ENCODE data around the gene BRAP.
"Not testable (repeated sequence)": the region's sequence is repeated elsewhere in the genome, so short reads cannot be mapped to it uniquely, and the experiment has no call there.

The BRAP gene

DNA sequence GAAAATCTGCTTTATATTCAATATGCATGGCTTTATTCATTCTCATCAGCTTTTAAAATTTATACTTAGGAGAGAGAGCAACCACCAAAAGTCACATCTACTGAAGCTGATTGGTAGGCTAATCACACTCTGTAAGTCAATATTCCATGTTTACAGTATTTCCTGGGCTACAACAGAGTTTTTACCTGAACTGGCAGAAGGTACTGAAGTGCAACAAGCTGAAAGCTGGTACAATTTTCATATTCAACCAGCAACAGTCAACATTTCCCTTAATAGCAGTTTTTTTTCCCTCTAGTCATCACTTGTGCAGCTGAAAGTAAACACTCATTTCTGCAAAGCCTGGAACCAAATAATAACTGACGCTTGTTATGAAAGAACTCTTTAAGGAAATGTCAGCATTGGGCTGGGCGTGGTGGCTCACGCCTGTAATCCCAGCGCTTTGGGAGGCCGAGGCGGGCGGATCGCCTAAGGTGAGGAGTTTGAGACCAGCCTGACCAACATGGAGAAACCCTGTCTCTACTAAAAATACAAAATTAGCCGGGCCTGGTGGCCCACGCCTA is 12.9 kb downstream of the BRAP start:
- no peak for DNase-seq

DNA sequence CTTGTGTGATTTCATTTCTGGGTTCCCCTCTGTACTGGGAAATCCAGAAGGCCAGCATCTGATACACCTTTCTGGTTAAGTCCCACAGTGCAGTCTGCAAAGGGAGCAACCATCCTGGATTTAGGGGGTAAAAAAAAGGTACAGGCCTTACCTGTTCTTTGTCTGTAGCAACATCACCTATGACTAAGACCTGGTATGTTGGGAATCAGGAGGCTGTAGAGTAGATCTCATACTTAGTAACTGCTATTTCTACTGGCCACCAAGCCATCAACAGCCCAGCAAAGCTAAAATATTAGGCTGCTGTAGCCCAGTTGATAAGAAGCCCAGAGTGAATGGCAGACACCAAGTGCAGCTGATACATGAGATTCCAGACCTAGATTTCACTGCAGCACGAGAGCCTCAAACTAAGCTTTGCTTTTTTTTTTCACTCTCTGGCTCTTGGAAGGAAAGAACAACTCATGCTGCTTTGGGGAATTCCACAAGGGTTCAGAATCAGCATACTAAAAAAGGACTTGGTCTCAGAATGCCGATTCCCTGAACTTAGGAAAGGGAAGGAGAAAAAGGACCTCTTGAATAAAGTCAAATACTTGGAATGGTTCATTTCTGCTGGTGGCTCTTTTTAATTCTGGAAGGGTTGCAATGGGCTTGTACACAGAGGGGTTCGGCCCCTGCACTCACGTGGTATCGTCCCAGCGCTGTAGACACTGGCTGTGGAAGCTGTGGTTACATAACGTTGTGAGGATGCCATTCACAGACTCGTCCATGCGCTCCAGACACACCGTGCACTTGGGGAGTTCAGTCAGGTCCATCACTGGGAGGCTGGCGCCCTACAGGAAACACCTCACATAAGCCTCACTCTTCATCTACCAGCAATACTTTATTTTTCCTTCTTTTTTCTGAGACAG is 20.5 kb downstream of the BRAP start:
- DNase-seq: no peak

DNA sequence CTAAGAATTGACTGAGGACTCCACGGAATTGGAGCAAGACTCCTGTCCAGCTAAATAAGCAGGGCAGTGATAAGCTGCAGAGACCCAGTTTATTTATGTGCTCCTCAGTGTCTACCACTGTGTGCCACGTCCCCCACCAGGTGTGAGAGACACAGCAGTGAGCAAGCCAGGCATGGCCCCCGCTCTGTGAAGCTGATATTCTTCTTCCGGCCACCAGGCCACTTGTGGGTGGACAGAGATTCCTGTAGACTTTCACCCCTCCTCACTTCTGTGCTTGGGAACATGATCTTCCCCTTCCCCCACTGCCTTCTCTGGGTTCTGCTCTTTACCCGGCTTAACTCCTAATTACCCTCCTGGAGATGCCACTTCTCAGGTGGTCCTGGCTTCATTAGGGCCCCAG is 21.3 kb downstream of the BRAP start:
- DNase-seq: no peak

DNA sequence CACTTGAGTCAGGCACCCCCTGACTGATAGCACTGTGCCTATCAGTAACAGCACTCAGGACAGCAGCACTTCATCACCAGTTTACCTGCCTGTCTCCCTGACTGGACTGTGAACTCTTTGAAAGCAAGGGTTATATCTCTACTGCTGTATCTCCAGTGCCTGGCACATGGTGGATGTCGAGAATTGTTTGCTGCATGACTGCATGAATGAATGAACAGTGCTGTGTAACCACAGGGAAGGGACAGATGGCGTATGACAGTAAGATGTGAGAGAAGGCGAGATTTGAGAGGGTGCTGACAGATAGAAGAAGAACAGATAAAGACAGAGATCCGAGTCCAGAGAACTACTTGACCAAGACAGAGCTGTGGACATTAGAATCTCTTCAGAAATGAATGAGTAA is 29.7 kb downstream of the BRAP start:
- DNase-seq: no peak

DNA sequence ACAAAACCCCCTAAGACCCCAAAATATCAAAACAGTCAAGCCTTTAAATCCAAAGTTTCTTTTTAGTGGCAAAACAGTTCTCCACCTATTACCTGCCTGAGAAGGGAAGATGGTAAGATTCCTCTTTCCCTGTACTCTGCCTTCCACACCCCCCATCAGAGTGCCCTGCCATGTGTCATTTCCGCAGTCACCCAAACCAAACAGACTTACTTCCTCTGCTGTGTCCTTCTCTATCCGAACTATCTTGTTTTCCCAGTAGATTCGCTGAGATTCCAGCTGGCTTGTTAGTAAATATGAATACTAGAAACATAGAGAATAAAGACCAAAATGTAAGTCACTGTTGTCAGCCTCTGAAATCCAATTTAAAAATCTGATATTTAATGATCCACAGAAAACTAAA is 30.4 kb downstream of the BRAP start:
- no peak for DNase-seq

DNA sequence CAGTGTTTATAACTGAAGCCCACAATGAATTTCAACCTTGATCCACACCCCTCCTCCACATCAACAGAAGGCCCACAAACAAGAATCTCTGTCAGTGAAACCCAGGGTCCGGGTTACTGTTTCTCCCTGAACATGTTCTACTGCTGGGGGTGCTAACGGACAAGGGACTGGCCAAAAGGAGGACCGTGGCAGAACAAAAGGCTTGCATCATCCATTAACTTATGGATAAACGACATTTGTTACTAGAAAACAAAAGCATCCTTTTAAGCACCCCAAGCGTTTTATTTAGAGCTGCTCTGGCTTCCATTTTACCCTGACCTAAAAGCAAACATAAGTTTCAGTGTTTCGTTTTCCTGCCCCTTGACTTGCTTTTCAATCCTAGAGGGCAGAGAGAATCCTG is 32.2 kb downstream of the BRAP start:
- DNase-seq: no peak

DNA sequence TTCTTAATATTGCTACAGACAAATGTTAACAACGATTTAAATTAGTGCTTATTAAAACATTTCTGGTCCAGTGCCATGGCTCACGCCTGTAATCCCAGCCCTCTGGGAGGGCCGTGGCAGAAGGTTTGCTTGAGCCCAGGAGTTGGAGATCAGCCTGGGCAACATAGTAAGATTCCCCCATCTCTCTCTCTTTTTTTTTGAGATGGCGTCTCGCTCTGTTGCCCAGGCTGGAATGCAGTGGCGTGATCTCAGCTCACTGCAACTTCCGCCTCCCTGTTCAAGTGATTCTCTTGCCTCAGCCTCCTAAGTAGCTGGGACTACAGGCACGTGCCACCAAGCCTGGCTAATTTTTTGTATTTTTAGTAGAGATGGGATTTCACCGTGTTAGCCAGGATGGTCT is 33.2 kb downstream of the BRAP start:
- not testable (repeated sequence) for DNase-seq

DNA sequence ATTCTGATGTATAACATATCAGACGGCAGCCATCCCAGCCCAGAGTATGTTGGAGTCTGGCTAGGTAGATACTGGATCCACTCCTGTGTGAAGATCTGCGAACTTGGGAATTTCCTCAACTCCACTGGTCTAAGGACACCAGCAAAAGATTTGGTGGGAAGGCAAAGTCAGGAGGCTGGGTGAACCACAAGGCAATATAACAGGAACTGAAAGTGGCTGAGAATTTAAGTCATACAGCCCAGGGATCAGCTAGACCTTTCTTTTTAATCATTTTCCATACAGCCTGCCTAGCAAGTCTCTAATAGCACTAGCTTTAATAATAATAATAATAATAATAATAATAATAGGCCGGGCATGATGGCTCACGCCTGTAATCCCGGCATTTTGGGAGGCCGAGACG is 34.8 kb downstream of the BRAP start:
- no peak for DNase-seq

DNA sequence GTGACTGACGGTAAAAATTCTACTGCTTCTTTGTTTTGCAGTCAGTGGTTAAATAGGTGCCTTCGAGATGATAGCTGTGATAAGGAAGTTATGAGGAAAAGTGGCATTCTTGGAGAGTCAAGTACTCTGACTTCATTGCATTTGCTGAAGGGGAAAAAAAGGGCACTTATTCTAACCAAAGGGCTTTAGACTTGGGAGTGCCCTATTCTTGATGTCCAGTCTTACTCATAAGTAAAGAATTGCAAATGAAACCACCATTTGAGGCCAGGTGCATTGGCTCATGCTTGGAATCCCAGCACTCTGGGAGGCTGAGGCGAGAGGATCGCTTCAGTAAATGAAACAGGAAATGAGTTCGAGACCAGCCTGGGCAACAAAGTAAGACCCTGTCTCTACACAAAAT is 40.3 kb downstream of the BRAP start:
- no peak for DNase-seq

DNA sequence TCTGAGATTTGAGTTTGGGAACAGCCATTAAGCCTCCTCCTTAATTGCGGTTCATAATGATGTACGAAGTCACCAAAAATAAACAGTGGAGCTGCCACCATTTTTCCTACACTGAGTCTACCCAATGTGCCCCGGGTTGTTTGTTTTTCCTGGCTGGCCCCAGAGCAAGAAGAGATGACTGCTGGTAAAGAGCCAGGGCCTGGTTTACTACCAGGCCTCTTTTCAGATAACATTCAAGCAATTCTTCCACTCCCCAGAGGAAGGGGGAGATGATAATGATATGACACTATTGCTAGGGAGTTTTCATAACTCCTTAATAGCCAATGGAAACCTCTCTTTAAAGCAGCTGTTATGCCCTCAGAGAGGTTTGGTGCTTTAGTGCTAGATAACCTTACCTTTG is 42.3 kb downstream of the BRAP start:
- peak; percentile 15 for DNase-seq

DNA sequence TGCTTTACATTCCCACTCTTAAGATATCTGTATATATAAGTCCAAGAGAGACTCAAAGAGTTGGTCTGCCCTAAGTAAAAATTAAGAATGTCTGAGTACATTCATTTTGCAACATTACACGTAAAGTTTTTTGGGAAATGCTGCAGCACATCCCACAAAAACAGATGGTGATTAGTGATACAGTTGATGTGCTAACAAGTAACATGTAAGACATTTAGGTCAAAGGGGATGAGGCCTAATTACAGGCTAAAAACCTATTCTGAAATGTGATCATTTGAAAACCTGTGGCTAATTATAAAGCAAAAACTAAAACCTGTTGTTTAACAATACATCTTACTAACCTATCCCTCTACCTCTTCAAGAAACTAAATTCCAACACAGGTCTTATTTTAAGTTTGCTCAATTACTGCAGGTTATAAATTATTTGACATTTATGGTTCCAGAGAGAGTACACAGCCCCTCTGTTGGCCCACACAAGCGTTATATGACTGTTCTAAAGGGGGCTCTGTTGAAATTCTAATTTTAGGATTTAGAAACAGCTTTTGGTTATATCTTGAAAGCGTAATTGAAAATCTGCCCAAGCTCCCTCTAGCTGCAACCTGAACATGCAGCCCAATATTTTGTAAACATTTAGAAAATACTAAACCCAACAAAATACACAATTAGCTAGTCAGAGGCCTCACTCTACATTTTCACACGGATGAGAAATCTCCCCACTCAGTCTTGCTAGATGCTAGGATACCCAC is 42.9 kb downstream of the BRAP start:
- no peak for DNase-seq

DNA sequence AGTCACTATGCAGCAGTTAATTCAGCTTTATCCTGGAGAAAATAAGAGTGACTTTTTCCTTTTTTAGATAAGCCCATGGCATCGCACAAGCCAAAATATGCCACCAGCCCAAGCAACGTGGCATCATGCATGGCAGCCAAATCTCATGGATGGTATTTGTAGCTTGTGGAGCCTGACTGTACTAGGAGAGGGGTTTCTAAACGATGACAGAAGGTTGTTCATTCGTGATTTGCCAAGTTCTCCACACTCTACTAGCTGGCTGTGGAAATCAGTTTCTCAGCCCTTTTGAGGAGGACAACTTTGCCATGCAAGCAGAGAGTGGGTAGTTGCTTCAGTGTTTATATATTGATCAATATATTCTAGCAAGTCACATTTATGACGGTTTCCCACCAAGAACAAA is 45.2 kb downstream of the BRAP start:
- no peak for DNase-seq

DNA sequence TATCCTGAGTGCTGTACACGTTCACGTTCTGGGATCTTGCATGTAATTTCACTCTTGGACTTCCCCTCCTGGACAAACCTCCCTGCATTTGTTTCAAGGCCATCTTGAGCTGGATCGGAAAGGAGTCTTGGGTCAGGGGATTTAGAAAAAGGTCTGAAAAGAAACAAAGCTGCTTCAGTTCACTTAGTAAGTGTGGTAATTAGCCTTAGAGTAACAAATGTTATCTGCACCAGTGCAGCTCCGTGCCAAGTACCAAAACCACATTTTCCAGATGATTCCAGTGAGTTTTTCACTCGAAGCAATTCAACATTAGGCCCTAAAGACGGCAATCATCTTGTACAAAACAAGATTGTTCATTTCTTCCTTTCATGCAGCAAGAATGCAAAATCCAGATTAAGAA is 47.2 kb downstream of the BRAP start:
- no peak for DNase-seq

DNA sequence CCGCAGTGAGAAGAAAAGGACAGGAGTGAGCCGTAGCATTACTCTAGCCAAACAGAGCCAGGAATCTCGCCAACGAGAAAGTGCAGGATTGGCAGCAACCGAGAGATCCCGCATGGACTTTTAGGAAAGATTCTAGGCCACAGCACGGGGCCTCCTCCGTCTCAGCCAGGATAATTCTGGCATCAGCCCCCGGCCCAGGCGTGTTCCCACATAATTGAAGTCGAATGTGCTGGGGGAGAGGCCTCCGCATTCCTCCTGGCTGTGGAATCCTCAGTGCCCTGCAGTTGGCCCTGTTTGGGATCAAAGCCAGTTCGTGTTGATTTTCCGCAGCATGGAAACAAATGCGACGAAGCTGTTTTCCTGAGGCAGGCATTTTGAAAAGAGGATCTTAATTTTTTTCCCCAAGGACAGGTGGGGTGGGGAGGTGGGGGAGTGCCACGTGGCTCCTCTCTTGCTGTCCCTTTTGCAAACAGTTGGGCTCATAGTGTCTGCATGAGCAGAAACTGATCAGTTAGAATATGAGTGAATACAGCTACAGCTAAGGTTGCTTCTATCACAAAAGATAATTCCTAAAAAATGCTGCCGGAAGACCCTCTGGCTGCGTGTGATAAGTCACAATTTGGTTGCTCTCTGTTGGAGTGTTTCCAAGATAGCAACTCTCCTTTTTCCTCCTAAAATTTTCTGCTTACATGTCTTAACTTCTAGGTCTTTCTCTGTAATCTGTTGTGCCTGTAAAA is 49.4 kb downstream of the BRAP start:
- DNase-seq: peak; percentile 74

DNA sequence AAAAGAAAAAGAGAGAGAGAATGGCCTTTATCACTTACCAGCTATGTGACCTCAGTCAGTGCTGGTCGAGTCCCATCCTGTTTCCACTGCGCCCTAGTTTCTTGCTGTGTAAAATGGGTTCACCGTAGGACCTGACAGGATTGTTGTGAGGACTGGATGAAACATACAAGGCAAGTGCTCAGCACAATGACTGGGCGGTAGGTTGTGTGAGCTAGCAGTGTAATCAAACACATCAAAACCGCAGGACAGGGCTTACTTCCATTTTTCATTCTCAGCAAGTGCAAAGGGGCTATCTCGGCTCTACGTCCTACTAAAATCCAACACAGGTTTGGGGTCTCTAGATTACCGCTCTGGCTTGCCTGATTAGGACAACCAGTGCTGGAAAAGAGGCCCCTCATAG is 50.2 kb downstream of the BRAP start:
- DNase-seq: peak; percentile 12

DNA sequence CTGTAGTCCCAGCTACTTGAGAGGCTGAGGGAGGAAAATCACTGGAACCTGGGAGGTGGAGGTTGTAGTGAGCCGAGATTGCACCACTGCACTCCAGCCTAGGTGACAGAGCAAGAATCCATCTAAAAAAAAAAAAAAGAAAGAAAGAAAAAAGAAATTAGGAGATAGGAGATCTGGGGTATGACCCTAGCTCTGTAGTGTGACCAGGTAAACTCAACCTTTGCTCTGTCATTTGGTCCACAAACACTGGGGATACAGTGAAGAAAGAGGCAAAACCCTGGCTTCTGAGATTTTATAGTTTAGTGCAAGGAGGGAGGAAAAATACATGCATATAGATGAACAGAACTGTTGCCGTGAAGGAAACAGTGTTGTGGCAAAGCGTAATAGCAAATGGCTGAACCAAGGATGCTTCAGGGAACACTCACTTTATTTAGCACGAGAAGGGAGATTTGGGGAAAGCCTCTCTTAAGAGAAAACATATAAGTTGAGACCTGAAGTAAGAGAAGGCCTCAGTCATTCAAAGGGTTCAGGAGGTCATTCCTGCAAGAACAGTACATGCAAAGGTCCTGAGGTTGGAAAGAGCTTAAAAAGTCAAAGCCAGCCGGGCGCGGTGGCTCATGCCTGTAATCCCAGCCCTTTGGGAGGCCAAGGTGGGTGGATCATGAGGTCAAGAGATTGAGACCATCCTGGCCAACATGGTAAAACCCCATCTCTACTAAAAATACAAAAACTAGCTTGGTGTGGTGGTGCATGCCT is 57.1 kb downstream of the BRAP start:
- DNase-seq: no peak

DNA sequence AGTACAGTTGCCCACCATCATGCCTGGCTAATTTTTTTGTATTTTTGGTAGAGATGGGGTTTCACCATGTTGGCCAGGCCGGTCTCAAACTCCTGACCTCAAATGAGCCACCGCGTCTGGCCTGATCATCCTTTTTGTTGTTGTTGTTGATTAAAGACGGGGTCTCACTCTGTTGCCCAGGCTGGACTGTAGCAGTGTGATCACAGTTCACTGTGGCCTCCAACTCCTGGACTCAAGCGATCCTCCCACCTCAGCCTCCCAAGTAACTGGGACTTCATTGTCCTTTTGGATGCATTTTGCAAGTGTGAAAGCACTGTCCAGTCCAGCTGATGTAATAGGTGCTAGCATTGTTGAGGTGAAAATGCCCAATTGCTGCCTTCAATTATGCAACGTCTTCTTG is 59.5 kb downstream of the BRAP start:
- DNase-seq: no peak

DNA sequence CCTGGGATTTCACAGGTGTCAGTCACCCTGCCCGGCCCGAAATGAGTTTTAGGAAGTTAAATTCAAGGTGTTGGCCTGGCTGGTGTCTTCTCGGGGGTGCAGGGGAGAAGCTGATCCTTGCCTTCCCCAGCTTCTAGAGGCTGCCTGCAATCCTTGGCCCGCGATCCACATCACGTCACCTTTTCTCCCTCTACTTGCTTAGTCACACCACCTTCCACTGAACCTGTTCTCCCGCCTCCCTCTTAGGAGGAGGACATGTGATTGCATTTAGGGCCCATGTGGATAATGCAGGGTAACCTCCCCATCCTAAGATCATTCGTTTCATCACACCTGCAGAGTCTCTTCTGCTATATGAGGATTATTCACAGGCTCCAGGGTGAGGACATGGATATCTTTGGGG is 61.2 kb downstream of the BRAP start:
- DNase-seq: no peak

DNA sequence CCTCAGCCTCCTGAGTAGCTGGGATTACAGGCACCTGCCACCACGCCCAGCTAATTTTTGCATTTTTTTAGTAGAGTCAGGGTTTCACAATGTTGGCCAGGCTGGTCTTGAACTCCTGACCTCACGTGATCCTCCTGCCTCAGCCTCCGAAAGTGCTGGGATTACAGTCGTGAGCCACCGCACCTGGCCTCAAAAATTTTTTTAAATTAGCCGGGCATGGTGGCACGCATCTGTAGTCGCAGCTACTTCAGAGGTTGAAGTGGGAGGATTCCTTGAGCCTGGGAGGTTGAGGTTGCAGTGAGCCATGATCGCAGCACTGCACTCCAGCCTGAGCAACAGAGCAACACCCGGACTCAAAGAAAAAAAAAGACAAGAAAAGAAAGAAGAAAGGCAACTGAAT is 67.9 kb downstream of the BRAP start:
- DNase-seq: not testable (repeated sequence)

DNA sequence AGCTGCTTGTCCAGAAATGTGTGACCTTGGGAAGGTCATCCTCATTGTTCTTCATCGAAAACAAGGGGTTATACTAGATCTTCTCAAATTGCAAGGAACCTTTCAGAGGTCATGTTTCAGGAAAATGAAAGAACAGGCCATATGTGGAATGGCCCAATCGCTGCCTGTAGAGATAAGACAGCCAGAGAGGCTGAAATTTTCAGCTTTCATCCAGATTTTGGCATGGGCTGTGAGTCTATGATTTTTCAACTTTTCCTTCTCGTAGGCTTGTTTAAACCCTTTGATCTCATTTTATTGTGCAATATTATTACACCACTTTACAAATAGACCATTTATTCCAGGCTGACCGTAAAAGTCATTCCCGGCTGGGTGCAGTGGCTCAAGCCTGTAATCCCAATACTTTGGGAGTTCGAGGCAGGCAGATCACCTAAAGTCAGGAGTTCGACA is 69.6 kb downstream of the BRAP start:
- DNase-seq: no peak

DNA sequence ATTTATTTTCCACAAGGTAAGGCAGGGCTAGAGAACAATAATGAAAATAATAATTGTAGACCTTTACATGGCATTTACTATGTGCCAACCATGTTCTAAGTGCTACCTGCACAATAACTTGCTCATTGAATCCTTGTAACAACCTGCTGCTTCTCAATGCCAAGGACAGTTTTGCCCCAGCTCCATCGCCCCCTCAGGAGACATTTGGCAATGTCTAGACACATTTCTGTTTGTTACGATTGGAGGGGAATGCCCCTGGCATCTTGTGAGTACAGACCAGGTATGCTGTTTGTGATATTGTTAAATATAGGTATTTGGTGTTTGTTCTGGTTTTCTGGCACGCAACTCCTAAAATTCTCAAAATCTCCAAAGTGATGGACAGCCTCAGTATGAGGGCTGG is 78.5 kb downstream of the BRAP start:
- no peak for DNase-seq

DNA sequence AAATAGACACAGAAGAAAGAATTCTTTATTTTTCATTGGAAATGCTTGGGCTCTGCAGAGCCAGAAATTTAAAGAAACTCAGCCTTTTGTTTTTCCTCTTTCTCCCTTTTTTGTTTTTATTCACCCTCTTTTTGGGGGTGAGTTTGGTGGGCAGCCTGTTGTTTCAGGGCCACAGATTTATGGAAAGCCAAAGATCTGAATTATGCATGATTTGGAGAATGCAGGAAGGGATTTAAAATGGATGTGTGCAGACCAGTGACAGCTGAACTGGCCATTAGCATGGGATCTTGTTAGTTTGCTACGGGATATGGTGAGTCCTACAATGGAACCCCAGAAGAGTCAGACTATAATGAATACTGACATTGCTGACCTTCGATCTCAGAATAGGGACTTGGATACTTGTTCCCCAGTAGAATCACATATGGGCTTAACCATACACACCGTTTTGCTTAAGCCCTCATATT is 79.0 kb downstream of the BRAP start:
- DNase-seq: no peak

All from fibroblast of skin of back (primary cell).